Hypothalamus (tissue), 51 donors: ENCODE data around the gene CD300LF.

Source experiments
- DNase-seq, 51 donors: peaks; one replicate each; lab custom pipeline; 2025; lab: John Stamatoyannopoulos, UW

The CD300LF gene

GRCh38 chr17:74732042-74732867 is 19.5 kb upstream of the CD300LF start:
- DNase-seq, result no peak

- no peak for DNase-seq
These were observed 18.6 kb upstream of the CD300LF start for GRCh38 chr17:74731347-74731605.

GRCh38 chr17:74730491-74731346 is 18.0 kb upstream of the CD300LF start:
- no peak for DNase-seq

- DNase-seq, result no peak
These were observed 17.1 kb upstream of the CD300LF start for GRCh38 chr17:74729866-74730265.

GRCh38 chr17:74729368-74729767 is 16.6 kb upstream of the CD300LF start:
- no peak for DNase-seq

GRCh38 chr17:74728702-74729075 is 16.0 kb upstream of the CD300LF start:
- no peak for DNase-seq

- no peak for DNase-seq
These were observed 15.4 kb upstream of the CD300LF start for GRCh38 chr17:74728033-74728701.

GRCh38 chr17:74725111-74725510 is 12.4 kb upstream of the CD300LF start:
- DNase-seq, result no peak

- no peak for DNase-seq
These were observed 11.2 kb upstream of the CD300LF start for GRCh38 chr17:74723891-74724290.

- no peak for DNase-seq
These were observed 10.1 kb upstream of the CD300LF start for GRCh38 chr17:74722782-74723181.

- DNase-seq, result no peak
These were observed 7.8 kb upstream of the CD300LF start for GRCh38 chr17:74720506-74720905.

- no peak for DNase-seq
These were observed 2.4 kb upstream of the CD300LF start for GRCh38 chr17:74715144-74715543.

- no peak for DNase-seq
These were observed 540 bp upstream of the CD300LF start for GRCh38 chr17:74713171-74713755.

- DNase-seq, result no peak
These were observed 422 bp downstream of the CD300LF start for GRCh38 chr17:74712301-74712700.

GRCh38 chr17:74711058-74711824 is 1.5 kb downstream of the CD300LF start:
- no peak for DNase-seq

GRCh38 chr17:74704544-74704943 is 8.2 kb downstream of the CD300LF start:
- DNase-seq, result no peak

- DNase-seq, result no peak
These were observed 9.4 kb downstream of the CD300LF start for GRCh38 chr17:74703311-74703710.

- no peak for DNase-seq
These were observed 10.4 kb downstream of the CD300LF start for GRCh38 chr17:74702116-74702871.

- DNase-seq, result no peak
These were observed 13.5 kb downstream of the CD300LF start for GRCh38 chr17:74699236-74699635.

GRCh38 chr17:74698069-74698468 is 14.7 kb downstream of the CD300LF start:
- no peak for DNase-seq
